ENCODE data around the gene RALGAPB.

RALGAPB gene

DNA sequence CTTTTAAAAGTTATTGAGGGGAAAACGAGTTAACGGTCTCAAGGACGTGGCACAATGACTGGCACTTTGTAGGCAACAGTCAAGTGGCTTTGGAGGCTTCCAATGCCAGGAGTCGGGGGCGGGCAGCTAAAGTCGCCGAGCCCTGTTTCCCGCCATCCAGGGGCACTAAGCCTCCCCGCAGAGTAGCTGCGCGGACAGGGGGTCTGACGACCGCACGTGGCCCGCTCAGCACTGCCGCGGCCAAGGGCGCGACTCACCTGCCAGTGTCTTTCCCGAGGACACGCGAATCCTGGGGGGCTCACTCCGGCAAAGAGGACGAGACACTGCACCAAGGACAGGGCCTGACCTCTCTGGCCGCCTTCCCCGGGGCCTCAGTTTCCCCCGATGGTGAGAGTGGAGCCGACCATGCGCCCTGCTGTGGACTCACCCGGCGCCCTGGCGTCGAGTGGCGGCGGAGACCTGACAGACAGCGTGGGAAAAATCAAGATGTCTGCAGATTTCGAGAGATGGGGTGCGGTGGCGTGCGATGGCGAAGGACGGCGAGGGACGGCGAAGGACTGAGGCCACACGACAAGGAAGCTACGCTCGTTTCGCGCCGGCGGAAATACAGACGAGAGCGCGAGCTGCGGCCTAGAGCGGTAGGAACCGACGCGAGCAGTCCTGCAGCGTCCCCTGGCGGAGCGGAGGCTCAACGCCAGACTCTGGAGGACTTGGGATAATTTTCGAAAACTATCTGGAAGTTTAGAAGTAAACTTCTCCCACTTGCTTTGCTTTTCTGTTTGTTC, 37.7 kb upstream of the RALGAPB start, which contains the start of gene SNHG17 (continued):
- TF ChIP-seq KLF1 (tag by site-specific recombination; IDR thresholded peaks at IDR 0.05) (no peak; the same call in 1 of the 2 replicates), ZXDB (tag by site-specific recombination; IDR thresholded peaks at IDR 0.05) (peak; percentile 97), ZNF629 (tag by site-specific recombination; IDR thresholded peaks at IDR 0.05) (peak; percentile 91), ZNF211 (tag by site-specific recombination; IDR thresholded peaks at IDR 0.05; ENCODE audit: low read depth) (no peak), ZNF610 (tag by site-specific recombination; IDR thresholded peaks at IDR 0.05; ENCODE audit: borderline replicate concordance) (peak; percentile 85), ZNF624 (tag by site-specific recombination; IDR thresholded peaks at IDR 0.05) (no peak), GLIS1 (tag by site-specific recombination; IDR thresholded peaks at IDR 0.05) (no peak), TCF7L2 (IDR thresholded peaks at IDR 0.05; ENCODE audit: borderline replicate concordance, low read depth, low read length) (no peak), ZNF600 (tag by site-specific recombination; IDR thresholded peaks at IDR 0.05) (peak; percentile 62; the same call in 1 of the 2 replicates), ZNF324 (tag by site-specific recombination; IDR thresholded peaks at IDR 0.05) (peak; percentile 99), ZNF10 (tag by site-specific recombination; IDR thresholded peaks at IDR 0.05) (no peak; the same call in 1 of the 2 replicates), ZNF24 (tag by site-specific recombination; IDR thresholded peaks at IDR 0.05) (peak; percentile 95), SP7 (tag by site-specific recombination; IDR thresholded peaks at IDR 0.05) (peak; percentile 96), OSR2 (tag by site-specific recombination; IDR thresholded peaks at IDR 0.05) (no peak), ZNF248 (tag by site-specific recombination; IDR thresholded peaks at IDR 0.05) (no peak), ZBTB17 (tag by site-specific recombination; IDR thresholded peaks at IDR 0.05) (peak; percentile 85), RBAK (tag by site-specific recombination; IDR thresholded peaks at IDR 0.05) (no peak), ZNF621 (tag by site-specific recombination; IDR thresholded peaks at IDR 0.05) (no peak), BCL11A (tag by site-specific recombination; IDR thresholded peaks at IDR 0.05; ENCODE audit: low read depth) (no peak), ZNF354C (tag by site-specific recombination; IDR thresholded peaks at IDR 0.05; ENCODE audit: borderline replicate concordance, low read depth) (no peak), SCRT2 (tag by site-specific recombination; IDR thresholded peaks at IDR 0.05) (peak; percentile 73), WT1 (tag by site-specific recombination; IDR thresholded peaks at IDR 0.05) (0 out of 2 replicates have a peak, but pooled peaks have one; percentile 46), ZFP3 (tag by site-specific recombination; IDR thresholded peaks at IDR 0.05; ENCODE audit: low read depth) (no peak)
- TF ChIP-seq, protein P1, sequence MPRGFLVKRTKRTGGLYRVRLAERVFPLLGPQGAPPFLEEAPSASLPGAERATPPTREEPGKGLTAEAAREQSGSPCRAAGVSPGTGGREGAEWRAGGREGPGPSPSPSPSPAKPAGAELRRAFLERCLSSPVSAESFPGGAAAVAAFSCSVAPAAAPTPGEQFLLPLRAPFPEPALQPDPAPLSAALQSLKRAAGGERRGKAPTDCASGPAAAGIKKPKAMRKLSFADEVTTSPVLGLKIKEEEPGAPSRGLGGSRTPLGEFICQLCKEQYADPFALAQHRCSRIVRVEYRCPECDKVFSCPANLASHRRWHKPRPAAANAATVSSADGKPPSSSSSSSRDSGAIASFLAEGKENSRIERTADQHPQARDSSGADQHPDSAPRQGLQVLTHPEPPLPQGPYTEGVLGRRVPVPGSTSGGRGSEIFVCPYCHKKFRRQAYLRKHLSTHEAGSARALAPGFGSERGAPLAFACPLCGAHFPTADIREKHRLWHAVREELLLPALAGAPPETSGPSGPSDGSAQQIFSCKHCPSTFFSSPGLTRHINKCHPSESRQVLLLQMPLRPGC (tag by site-specific recombination; IDR thresholded peaks at IDR 0.05): peak; percentile 94
- TF ChIP-seq, protein P2, sequence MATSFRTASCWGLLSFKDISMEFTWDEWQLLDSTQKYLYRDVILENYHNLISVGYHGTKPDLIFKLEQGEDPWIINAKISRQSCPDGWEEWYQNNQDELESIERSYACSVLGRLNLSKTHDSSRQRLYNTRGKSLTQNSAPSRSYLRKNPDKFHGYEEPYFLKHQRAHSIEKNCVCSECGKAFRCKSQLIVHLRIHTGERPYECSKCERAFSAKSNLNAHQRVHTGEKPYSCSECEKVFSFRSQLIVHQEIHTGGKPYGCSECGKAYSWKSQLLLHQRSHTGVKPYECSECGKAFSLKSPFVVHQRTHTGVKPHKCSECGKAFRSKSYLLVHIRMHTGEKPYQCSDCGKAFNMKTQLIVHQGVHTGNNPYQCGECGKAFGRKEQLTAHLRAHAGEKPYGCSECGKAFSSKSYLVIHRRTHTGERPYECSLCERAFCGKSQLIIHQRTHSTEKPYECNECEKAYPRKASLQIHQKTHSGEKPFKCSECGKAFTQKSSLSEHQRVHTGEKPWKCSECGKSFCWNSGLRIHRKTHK (tag by site-specific recombination; IDR thresholded peaks at IDR 0.05): no peak
- TF ChIP-seq, protein P3, sequence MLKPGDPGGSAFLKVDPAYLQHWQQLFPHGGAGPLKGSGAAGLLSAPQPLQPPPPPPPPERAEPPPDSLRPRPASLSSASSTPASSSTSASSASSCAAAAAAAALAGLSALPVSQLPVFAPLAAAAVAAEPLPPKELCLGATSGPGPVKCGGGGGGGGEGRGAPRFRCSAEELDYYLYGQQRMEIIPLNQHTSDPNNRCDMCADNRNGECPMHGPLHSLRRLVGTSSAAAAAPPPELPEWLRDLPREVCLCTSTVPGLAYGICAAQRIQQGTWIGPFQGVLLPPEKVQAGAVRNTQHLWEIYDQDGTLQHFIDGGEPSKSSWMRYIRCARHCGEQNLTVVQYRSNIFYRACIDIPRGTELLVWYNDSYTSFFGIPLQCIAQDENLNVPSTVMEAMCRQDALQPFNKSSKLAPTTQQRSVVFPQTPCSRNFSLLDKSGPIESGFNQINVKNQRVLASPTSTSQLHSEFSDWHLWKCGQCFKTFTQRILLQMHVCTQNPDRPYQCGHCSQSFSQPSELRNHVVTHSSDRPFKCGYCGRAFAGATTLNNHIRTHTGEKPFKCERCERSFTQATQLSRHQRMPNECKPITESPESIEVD (tag by site-specific recombination; IDR thresholded peaks at IDR 0.05): no peak
- TF ChIP-seq, protein P4, sequence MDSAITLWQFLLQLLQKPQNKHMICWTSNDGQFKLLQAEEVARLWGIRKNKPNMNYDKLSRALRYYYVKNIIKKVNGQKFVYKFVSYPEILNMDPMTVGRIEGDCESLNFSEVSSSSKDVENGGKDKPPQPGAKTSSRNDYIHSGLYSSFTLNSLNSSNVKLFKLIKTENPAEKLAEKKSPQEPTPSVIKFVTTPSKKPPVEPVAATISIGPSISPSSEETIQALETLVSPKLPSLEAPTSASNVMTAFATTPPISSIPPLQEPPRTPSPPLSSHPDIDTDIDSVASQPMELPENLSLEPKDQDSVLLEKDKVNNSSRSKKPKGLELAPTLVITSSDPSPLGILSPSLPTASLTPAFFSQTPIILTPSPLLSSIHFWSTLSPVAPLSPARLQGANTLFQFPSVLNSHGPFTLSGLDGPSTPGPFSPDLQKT (IDR thresholded peaks at IDR 0.05; ENCODE audit: borderline replicate concordance, low read depth, low read length): no peak; the same call in 1 of the 2 replicates
- TF ChIP-seq, protein P5, sequence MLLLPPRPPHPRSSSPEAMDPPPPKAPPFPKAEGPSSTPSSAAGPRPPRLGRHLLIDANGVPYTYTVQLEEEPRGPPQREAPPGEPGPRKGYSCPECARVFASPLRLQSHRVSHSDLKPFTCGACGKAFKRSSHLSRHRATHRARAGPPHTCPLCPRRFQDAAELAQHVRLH (tag by site-specific recombination; IDR thresholded peaks at IDR 0.05): no peak
- TF ChIP-seq, protein P6, sequence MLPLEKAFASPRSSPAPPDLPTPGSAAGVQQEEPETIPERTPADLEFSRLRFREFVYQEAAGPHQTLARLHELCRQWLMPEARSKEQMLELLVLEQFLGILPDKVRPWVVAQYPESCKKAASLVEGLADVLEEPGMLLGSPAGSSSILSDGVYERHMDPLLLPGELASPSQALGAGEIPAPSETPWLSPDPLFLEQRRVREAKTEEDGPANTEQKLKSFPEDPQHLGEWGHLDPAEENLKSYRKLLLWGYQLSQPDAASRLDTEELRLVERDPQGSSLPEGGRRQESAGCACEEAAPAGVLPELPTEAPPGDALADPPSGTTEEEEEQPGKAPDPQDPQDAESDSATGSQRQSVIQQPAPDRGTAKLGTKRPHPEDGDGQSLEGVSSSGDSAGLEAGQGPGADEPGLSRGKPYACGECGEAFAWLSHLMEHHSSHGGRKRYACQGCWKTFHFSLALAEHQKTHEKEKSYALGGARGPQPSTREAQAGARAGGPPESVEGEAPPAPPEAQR (tag by site-specific recombination; IDR thresholded peaks at IDR 0.05): peak; percentile 77
- TF ChIP-seq, protein P7, sequence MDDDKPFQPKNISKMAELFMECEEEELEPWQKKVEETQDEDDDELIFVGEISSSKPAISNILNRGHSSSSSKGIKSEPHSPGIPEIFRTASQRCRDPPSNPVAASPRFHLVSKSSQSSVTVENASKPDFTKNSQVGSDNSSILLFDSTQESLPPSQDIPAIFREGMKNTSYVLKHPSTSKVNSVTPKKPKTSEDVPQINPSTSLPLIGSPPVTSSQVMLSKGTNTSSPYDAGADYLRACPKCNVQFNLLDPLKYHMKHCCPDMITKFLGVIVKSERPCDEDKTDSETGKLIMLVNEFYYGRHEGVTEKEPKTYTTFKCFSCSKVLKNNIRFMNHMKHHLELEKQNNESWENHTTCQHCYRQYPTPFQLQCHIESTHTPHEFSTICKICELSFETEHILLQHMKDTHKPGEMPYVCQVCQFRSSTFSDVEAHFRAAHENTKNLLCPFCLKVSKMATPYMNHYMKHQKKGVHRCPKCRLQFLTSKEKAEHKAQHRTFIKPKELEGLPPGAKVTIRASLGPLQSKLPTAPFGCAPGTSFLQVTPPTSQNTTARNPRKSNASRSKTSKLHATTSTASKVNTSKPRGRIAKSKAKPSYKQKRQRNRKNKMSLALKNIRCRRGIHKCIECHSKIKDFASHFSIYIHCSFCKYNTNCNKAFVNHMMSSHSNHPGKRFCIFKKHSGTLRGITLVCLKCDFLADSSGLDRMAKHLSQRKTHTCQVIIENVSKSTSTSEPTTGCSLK (tag by site-specific recombination; IDR thresholded peaks at IDR 0.05): no peak

Measured in HEK293 (cell line).